HUES6 (cell line): ENCODE measurements around the gene TRPM6.
"Not testable (repeated sequence)": the region's sequence is repeated elsewhere in the genome, so short reads cannot be mapped to it uniquely, and the experiment has no call there.

ENCODE experiments used
- H3K27ac ChIP-seq: 2 replicates; pipeline ENCODE4 v1.7.0; 2013; ENCODE audit warnings: low read depth, mild to moderate bottlenecking, low read length, inconsistent platforms
- H3K27me3 ChIP-seq: 2 replicates; pipeline ENCODE4 v1.6.1; 2013; ENCODE audit warnings: low read length; ENCODE audit not compliant: control insufficient read depth, insufficient read depth
- H3K36me3 ChIP-seq: 2 replicates; pipeline ENCODE4 v1.6.1; 2013; ENCODE audit warnings: low read length; ENCODE audit not compliant: control insufficient read depth, insufficient read depth
- H3K4me1 ChIP-seq: 2 replicates; pipeline ENCODE4 v1.6.1; 2013; ENCODE audit warnings: low read length; ENCODE audit not compliant: control insufficient read depth, insufficient read depth
- H3K4me3 ChIP-seq: 2 replicates; pipeline ENCODE4 v1.5.1; 2013; ENCODE audit warnings: low read depth, low read length
- H3K9ac ChIP-seq: one replicate; pipeline ENCODE4 v1.6.1; 2013; ENCODE audit warnings: mild to moderate bottlenecking, low read length
- H3K9me3 ChIP-seq: 2 replicates; pipeline ENCODE4 v1.6.1; 2013; ENCODE audit warnings: low read depth, low read length; ENCODE audit not compliant: control insufficient read depth, insufficient read depth

TRPM6 gene

GRCh38 chr9:74887981-74888370 lies 255 bp upstream of the TRPM6 start:
- H3K36me3 ChIP-seq, result no peaks in the 10 kb centered on the region
- H3K27me3 ChIP-seq, result no peaks in the 10 kb centered on the region
- peaks cover 2% of the 10 kb centered on the region; the same call in 1 of the 2 replicates for H3K4me1 ChIP-seq
- H3K9ac ChIP-seq, result no peak overlapping the region
- H3K27ac ChIP-seq, result no peak overlapping the region
- peak overlapping the region; percentile 82 for H3K4me3 ChIP-seq
- no peaks in the 10 kb centered on the region for H3K9me3 ChIP-seq

- Histone ChIP-seq H3K36me3 (no peaks in the 10 kb centered on the region), H3K27ac (no peak overlapping the region), H3K4me1 (no peaks in the 10 kb centered on the region), H3K9ac (no peak overlapping the region), H3K27me3 (no peaks in the 10 kb centered on the region), H3K9me3 (peaks cover 3% of the 10 kb centered on the region; the same call in 1 of the 2 replicates), H3K4me3 (no peak overlapping the region)
Observed at GRCh38 chr9:74876382-74876949, 11.3 kb downstream of the TRPM6 start.

- H3K36me3 ChIP-seq, result no peaks in the 10 kb centered on the region
- H3K9ac ChIP-seq, result no peak overlapping the region
- H3K4me1 ChIP-seq, result no peaks in the 10 kb centered on the region
- no peaks in the 10 kb centered on the region for H3K27me3 ChIP-seq
- peaks cover 3% of the 10 kb centered on the region; the same call in 1 of the 2 replicates for H3K9me3 ChIP-seq
- H3K4me3 ChIP-seq, result no peak overlapping the region
- no peak overlapping the region for H3K27ac ChIP-seq
Observed at GRCh38 chr9:74875656-74876055, 12.1 kb downstream of the TRPM6 start.

- Histone ChIP-seq H3K9ac (no peak overlapping the region), H3K36me3 (no peaks in the 10 kb centered on the region), H3K27me3 (no peaks in the 10 kb centered on the region), H3K9me3 (0 out of 2 replicates have a peak, but pooled peaks cover 3% of the 10 kb centered on the region), H3K4me3 (no peak overlapping the region), H3K4me1 (no peaks in the 10 kb centered on the region), H3K27ac (no peak overlapping the region)
Observed at GRCh38 chr9:74874220-74874619, 13.5 kb downstream of the TRPM6 start.

GRCh38 chr9:74872619-74873233 lies 15.0 kb downstream of the TRPM6 start:
- Histone ChIP-seq H3K27me3 (no peaks in the 10 kb centered on the region), H3K36me3 (no peaks in the 10 kb centered on the region), H3K4me3 (no peak overlapping the region), H3K9me3 (no peaks in the 10 kb centered on the region), H3K27ac (no peak overlapping the region), H3K4me1 (no peaks in the 10 kb centered on the region), H3K9ac (no peak overlapping the region)

GRCh38 chr9:74867483-74867882 lies 20.2 kb downstream of the TRPM6 start:
- H3K9me3 ChIP-seq, result no peaks in the 10 kb centered on the region
- H3K4me3 ChIP-seq, result no peak overlapping the region
- no peak overlapping the region for H3K9ac ChIP-seq
- no peak overlapping the region for H3K27ac ChIP-seq
- no peaks in the 10 kb centered on the region for H3K4me1 ChIP-seq
- no peaks in the 10 kb centered on the region for H3K27me3 ChIP-seq
- H3K36me3 ChIP-seq, result no peaks in the 10 kb centered on the region

GRCh38 chr9:74865177-74865576 lies 22.5 kb downstream of the TRPM6 start:
- H3K36me3 ChIP-seq, result no peaks in the 10 kb centered on the region
- no peak overlapping the region for H3K9ac ChIP-seq
- no peak overlapping the region for H3K4me3 ChIP-seq
- no peaks in the 10 kb centered on the region for H3K27me3 ChIP-seq
- H3K4me1 ChIP-seq, result no peaks in the 10 kb centered on the region
- H3K9me3 ChIP-seq, result no peaks in the 10 kb centered on the region
- no peak overlapping the region for H3K27ac ChIP-seq

GRCh38 chr9:74861773-74862474 lies 25.8 kb downstream of the TRPM6 start:
- H3K4me3 ChIP-seq, result no peak overlapping the region
- H3K36me3 ChIP-seq, result no peaks in the 10 kb centered on the region
- no peak overlapping the region; the same call in 1 of the 2 replicates for H3K27ac ChIP-seq
- H3K27me3 ChIP-seq, result no peaks in the 10 kb centered on the region
- H3K9me3 ChIP-seq, result no peaks in the 10 kb centered on the region
- no peak overlapping the region for H3K9ac ChIP-seq
- H3K4me1 ChIP-seq, result no peaks in the 10 kb centered on the region

GRCh38 chr9:74861071-74861470 lies 26.6 kb downstream of the TRPM6 start:
- Histone ChIP-seq H3K36me3 (no peaks in the 10 kb centered on the region), H3K4me1 (no peaks in the 10 kb centered on the region), H3K27me3 (no peaks in the 10 kb centered on the region), H3K9ac (no peak overlapping the region), H3K27ac (no peak overlapping the region), H3K4me3 (no peak overlapping the region), H3K9me3 (no peaks in the 10 kb centered on the region)

- not testable (repeated sequence) for H3K9ac ChIP-seq, H3K27ac ChIP-seq, H3K36me3 ChIP-seq, H3K4me3 ChIP-seq, H3K9me3 ChIP-seq, H3K27me3 ChIP-seq, H3K4me1 ChIP-seq
Observed at GRCh38 chr9:74860247-74860646, 27.5 kb downstream of the TRPM6 start.

GRCh38 chr9:74859786-74860185 lies 27.9 kb downstream of the TRPM6 start:
- Histone ChIP-seq H3K4me3 (no peak overlapping the region), H3K36me3 (no peaks in the 10 kb centered on the region), H3K27ac (no peak overlapping the region), H3K4me1 (no peaks in the 10 kb centered on the region), H3K27me3 (no peaks in the 10 kb centered on the region), H3K9me3 (no peaks in the 10 kb centered on the region), H3K9ac (no peak overlapping the region)
